T-helper 2 cell treated with Interferon-gamma antibody and Interleukin-4, amounts not matched to agents 5 μg/mL and 100 μg/mL, for 36 hours (primary cell): ENCODE measurements around the gene NSD2.

ENCODE experiments used
- DNase-seq: peaks from one replicate; pipeline ENCODE4 v3.0.0; 2021; ENCODE audit warnings: low spot score
- H3K27ac Mint-ChIP-seq: one replicate; pipeline ENCODE4 v1.8.0; 2021; ENCODE audit warnings: mild to moderate bottlenecking, mixed read lengths
- H3K27me3 Mint-ChIP-seq: one replicate; pipeline ENCODE4 v1.8.0; 2021; ENCODE audit warnings: low read depth, mixed read lengths
- H3K36me3 Mint-ChIP-seq: one replicate; pipeline ENCODE4 v1.8.0; 2021; ENCODE audit warnings: low read depth, mixed read lengths
- H3K4me1 Mint-ChIP-seq: one replicate; pipeline ENCODE4 v1.8.0; 2021; ENCODE audit warnings: low read depth, mixed read lengths
- H3K4me3 Mint-ChIP-seq: one replicate; pipeline ENCODE4 v1.8.0; 2022; ENCODE audit warnings: mild to moderate bottlenecking, moderate library complexity, mixed read lengths
- H3K9me3 Mint-ChIP-seq: one replicate; pipeline ENCODE4 v1.8.0; 2021; ENCODE audit warnings: mixed read lengths

The NSD2 gene

GRCh38 chr4:1984406-1985191 lies 113.4 kb downstream of the NSD2 start:
- peaks cover 24% of the 10 kb centered on the region for H3K36me3 Mint-ChIP-seq

GRCh38 chr4:1985294-1985693 lies 114.1 kb downstream of the NSD2 start:
- no peaks in the 10 kb centered on the region for H3K27me3 Mint-ChIP-seq
- no peak overlapping the region for H3K4me3 Mint-ChIP-seq
- peaks cover 22% of the 10 kb centered on the region for H3K36me3 Mint-ChIP-seq

More at GRCh38 chr4:1984406-1985191, 113.4 kb downstream of the NSD2 start:
- DNase-seq = no peak
- H3K4me3 Mint-ChIP-seq = no peak overlapping the region
- no peaks in the 10 kb centered on the region for H3K27me3 Mint-ChIP-seq
- H3K9me3 Mint-ChIP-seq = no peaks in the 10 kb centered on the region
- H3K27ac Mint-ChIP-seq = no peak overlapping the region
- peaks cover 2% of the 10 kb centered on the region for H3K4me1 Mint-ChIP-seq

GRCh38 chr4:1985780-1986577 lies 114.8 kb downstream of the NSD2 start:
- Mint-ChIP-seq H3K36me3 (peaks cover 21% of the 10 kb centered on the region), H3K9me3 (no peaks in the 10 kb centered on the region), H3K4me3 (no peak overlapping the region), H3K27ac (no peak overlapping the region), H3K4me1 (no peaks in the 10 kb centered on the region), H3K27me3 (no peaks in the 10 kb centered on the region)
- DNase-seq = no peak

More at GRCh38 chr4:1985294-1985693, 114.1 kb downstream of the NSD2 start:
- H3K9me3 Mint-ChIP-seq = no peaks in the 10 kb centered on the region
- DNase-seq = no peak
- peaks cover 2% of the 10 kb centered on the region for H3K4me1 Mint-ChIP-seq
- H3K27ac Mint-ChIP-seq = no peak overlapping the region

DNA sequence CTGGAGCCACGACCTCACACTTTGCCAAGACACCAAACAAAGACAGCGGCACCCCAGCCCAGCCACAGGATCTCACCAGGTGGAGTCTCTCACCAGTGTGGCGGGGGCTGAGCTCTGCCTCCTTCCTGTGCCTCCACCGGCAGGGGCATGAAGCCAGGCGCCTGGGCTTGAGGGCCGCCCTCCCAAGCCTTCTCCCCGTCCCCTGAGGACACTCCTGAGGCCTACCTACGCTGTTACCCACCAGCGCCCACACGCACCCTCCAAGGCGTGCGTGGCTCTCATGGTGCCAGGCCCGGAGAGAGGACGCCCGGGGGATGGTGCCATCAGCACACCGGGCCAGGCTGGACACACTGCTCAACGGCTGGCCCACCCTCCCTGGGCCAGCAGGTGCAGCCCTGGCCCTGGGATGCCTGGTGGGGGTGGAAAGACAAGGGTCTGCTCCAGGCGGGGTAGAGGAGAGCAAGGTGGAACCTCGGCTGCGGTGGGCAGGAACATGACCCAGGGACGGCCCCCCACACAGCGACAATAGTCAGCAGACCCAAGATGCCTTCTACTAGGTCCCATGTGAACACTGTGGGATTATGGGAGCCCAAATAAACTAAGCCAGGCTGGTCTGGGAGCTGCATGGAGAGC lies 115.5 kb downstream of the NSD2 start:
- Mint-ChIP-seq H3K27ac (no peak overlapping the region), H3K9me3 (no peaks in the 10 kb centered on the region), H3K27me3 (no peaks in the 10 kb centered on the region), H3K4me3 (no peak overlapping the region), H3K4me1 (no peaks in the 10 kb centered on the region), H3K36me3 (peaks cover 16% of the 10 kb centered on the region)
- DNase-seq = no peak

GRCh38 chr4:1987296-1987695 lies 116.1 kb downstream of the NSD2 start:
- Mint-ChIP-seq H3K9me3 (no peaks in the 10 kb centered on the region), H3K4me3 (no peak overlapping the region), H3K4me1 (no peaks in the 10 kb centered on the region), H3K36me3 (peaks cover 13% of the 10 kb centered on the region), H3K27me3 (no peaks in the 10 kb centered on the region), H3K27ac (no peak overlapping the region)
- no peak for DNase-seq

DNA sequence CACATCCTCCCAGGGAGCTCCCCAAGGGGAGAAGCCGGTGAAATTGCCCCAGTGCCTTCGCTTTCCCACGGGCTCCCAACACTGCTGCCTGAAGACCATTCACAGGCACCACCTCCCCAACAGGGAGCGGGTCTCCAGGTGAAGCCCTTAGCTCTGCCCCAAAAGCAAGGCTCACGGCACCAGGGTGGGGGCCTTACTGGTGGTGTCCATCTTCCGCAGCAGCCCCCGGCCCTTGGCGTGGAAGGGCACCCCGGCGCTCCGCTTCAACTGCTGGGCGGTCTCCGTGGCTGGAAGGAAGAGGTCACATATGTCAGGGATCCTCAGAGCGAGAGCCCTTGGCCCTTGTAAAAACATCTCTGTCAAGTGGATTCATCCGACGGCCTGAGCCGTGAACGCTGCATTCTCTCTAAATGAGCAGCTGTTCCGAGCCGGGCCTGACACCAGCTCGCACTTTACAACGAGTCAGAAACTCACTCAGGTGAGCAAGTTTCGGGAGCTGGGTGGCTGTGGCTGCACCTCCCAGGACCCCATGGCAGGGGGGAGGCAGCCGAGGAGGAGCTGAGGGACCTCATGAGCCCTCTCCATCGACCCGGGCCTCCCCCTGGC lies 116.6 kb downstream of the NSD2 start:
- no peak for DNase-seq
- no peaks in the 10 kb centered on the region for H3K4me1 Mint-ChIP-seq
- H3K27me3 Mint-ChIP-seq = no peaks in the 10 kb centered on the region
- H3K4me3 Mint-ChIP-seq = no peak overlapping the region
- H3K27ac Mint-ChIP-seq = no peak overlapping the region
- H3K9me3 Mint-ChIP-seq = no peaks in the 10 kb centered on the region
- H3K36me3 Mint-ChIP-seq = peaks cover 9% of the 10 kb centered on the region

DNA sequence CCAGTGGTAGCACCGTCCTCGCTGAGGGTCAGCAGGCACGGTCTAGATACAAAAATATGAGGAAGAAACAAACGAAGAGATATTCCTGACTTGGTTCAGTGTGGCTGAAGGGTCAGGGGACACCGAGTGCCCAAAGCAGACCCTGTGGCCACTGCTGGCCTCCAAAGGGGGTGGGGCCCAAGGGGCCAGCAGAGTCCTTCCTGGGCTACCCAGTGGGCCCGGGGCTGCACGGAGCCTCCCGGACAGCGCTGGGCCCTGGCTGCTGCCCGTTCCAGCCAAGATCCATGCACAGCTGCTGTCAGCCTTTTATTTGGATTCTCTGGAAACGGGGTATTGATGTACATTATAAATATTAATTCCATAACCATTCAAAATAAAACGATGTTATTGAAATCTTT lies 117.1 kb downstream of the NSD2 start:
- Mint-ChIP-seq H3K4me3 (no peak overlapping the region), H3K36me3 (peaks cover 8% of the 10 kb centered on the region), H3K27me3 (no peaks in the 10 kb centered on the region), H3K4me1 (no peaks in the 10 kb centered on the region), H3K27ac (no peak overlapping the region), H3K9me3 (no peaks in the 10 kb centered on the region)
- DNase-seq = no peak

DNA sequence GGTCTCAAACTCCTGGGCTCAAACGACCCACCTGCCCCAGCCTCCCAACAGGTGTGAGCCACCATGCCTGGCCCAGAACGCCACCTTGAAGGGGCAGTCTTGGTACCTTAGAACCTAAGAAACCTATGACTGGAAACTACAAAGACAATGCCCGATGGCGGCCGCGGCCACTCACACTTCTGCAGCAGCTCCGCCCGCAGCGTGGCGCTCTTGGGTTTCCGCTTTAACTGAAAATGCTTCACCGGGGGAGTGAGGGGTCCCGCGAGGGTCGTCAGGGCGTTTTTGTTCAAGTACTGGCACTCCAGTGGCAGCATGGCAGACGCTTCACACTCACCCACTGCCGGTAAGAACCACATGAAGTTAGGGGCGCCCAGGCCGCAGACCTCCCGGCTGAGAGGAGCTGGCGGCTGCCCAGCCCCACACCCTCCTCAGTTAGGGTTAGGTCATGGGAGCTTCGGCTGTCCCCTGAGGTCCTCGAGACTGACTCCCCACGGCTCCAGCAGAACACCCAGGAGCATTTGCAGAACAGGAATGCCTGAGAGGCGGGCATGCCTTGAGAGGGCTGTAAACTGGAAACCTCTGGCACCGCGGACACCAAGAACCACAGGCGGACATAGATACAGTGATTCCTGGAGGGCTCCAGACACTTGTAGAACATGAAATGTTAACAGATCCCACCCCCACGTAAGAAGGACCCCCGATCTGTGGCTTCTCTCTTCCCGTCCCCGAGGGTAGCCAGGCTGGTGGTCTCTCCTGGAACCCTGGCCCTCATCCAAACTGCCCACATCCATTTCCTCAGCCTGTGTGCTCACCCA lies 118.5 kb downstream of the NSD2 start:
- H3K36me3 Mint-ChIP-seq = peaks cover 10% of the 10 kb centered on the region
- H3K27ac Mint-ChIP-seq = no peak overlapping the region
- DNase-seq = no peak
- no peaks in the 10 kb centered on the region for H3K9me3 Mint-ChIP-seq
- no peak overlapping the region for H3K4me3 Mint-ChIP-seq
- no peaks in the 10 kb centered on the region for H3K4me1 Mint-ChIP-seq
- H3K27me3 Mint-ChIP-seq = no peaks in the 10 kb centered on the region

GRCh38 chr4:1990348-1990645 lies 119.1 kb downstream of the NSD2 start:
- DNase-seq = no peak
- Mint-ChIP-seq H3K27me3 (no peaks in the 10 kb centered on the region), H3K36me3 (peaks cover 12% of the 10 kb centered on the region), H3K9me3 (no peaks in the 10 kb centered on the region), H3K4me3 (no peak overlapping the region), H3K27ac (no peak overlapping the region), H3K4me1 (no peaks in the 10 kb centered on the region)

DNA sequence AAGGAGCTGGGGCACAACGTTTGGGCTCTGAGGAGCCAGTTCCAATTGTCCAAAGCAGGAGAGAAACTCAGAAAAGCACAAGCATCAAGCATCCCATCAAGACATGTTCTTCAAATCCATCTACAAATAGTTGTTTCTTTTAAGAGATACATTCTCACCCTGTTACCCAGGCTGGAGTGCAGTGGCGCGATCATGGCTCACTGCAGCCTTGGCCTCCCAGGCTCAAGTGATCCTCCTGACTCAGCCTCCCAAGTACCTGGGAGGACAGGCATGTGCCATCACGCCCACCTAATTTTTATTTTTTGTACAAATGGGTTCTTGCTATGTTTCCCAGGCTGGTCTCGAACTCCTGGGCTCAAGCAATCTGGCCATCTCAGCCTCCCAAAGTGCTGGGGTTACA lies 119.5 kb downstream of the NSD2 start:
- Mint-ChIP-seq H3K4me1 (no peaks in the 10 kb centered on the region), H3K36me3 (peaks cover 16% of the 10 kb centered on the region), H3K4me3 (no peak overlapping the region), H3K9me3 (no peaks in the 10 kb centered on the region), H3K27ac (no peak overlapping the region), H3K27me3 (no peaks in the 10 kb centered on the region)
- no peak for DNase-seq

GRCh38 chr4:1991087-1991486 lies 119.9 kb downstream of the NSD2 start:
- Mint-ChIP-seq H3K27me3 (no peaks in the 10 kb centered on the region), H3K4me1 (peaks cover 3% of the 10 kb centered on the region), H3K9me3 (peaks cover 2% of the 10 kb centered on the region), H3K27ac (no peak overlapping the region), H3K36me3 (peaks cover 20% of the 10 kb centered on the region), H3K4me3 (no peak overlapping the region)
- DNase-seq = no peak

DNA sequence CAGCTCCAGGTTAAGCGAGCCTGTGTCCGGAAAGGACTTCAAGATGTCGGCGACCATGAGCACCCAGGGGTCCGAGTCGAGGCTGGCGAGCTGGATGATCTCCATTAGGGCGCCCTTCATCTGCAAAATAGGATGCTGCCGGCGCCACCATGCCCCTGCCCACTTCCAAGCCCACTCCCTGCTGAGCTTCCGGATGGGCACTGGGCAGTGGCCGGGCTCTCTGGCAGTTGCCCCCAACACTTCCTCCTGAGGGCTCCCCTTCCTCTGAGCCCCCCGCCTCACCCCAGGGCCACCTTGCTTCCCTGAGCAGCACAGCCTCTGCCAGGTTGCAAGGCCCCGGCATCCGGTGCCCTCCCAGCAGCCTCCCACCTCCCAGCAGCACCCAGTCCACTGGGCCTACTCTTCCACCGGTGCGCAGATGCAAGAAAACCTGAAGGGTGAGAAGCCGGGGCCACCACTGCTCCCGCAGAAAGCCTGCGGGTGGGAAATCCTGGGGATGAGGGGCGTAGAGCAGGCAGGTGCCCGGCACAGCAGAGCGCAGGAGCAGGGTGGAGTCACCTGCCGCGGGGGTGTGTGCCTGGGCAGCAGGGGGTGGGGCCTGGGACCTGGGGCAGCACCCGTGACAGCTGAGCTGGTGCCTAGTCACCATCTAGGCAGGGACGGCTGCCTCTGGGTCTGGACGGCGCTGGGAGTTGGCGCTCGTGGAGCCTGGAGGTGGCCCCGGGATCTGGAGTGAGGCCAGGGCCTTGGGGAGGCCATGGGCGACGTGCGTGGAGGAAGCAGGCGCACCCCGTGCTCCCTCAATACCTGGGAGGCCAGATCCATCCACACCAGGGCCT lies 120.6 kb downstream of the NSD2 start:
- H3K4me1 Mint-ChIP-seq = peaks cover 6% of the 10 kb centered on the region
- no peaks in the 10 kb centered on the region for H3K27me3 Mint-ChIP-seq
- no peak for DNase-seq

More for the DNA sequence above, 120.6 kb downstream of the NSD2 start:
- H3K9me3 Mint-ChIP-seq = peaks cover 6% of the 10 kb centered on the region
- H3K27ac Mint-ChIP-seq = no peak overlapping the region
- no peak overlapping the region for H3K4me3 Mint-ChIP-seq
- peaks cover 26% of the 10 kb centered on the region for H3K36me3 Mint-ChIP-seq
